Prostate gland (tissue), 2 donors: Measurements from ENCODE around the gene AGAP9.
"Not testable (repeated sequence)": the region's sequence is repeated elsewhere in the genome, so short reads cannot be mapped to it uniquely, and the experiment has no call there.

Experiments
- POLR2A ChIP-seq: fragments of 450-650 bp; IDR thresholded peaks from one replicate; pipeline ENCODE4 v1.6.1; 2016; ENCODE audit warnings: antibody characterized with exemption, mild to moderate bottlenecking
- TF ChIP-seq, protein P1 (sequence below), 4 experiments: fragments of 200-600 bp in 2 of 4; fragments of 450-650 bp in 2 of 4; sonication (generic) in 2 of 4; IDR thresholded peaks; 1 replicate in 3 of 4; 2 replicates in 1 of 4; pipeline ENCODE4 v1.5.1; 2016 to 2019; ENCODE audit warnings: antibody characterized with exemption in 4 of 4, mild to moderate bottlenecking in 2 of 4, moderate library complexity in 2 of 4

- TF ChIP-seq POLR2A = not testable (repeated sequence)
- TF ChIP-seq, protein P1, sequence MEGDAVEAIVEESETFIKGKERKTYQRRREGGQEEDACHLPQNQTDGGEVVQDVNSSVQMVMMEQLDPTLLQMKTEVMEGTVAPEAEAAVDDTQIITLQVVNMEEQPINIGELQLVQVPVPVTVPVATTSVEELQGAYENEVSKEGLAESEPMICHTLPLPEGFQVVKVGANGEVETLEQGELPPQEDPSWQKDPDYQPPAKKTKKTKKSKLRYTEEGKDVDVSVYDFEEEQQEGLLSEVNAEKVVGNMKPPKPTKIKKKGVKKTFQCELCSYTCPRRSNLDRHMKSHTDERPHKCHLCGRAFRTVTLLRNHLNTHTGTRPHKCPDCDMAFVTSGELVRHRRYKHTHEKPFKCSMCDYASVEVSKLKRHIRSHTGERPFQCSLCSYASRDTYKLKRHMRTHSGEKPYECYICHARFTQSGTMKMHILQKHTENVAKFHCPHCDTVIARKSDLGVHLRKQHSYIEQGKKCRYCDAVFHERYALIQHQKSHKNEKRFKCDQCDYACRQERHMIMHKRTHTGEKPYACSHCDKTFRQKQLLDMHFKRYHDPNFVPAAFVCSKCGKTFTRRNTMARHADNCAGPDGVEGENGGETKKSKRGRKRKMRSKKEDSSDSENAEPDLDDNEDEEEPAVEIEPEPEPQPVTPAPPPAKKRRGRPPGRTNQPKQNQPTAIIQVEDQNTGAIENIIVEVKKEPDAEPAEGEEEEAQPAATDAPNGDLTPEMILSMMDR (IDR thresholded peaks at IDR 0.05) = not testable (repeated sequence)
Measured at GRCh38 chr10:47552719-47553118, 29.3 kb upstream of the AGAP9 start.
